SH-SY5Y (cell line): ENCODE results near the gene MOB1A.

Experiments
- GATA2 ChIP-seq: IDR thresholded peaks from 2 replicates; pipeline ENCODE4 v1.6.1; 2011; ENCODE audit warnings: mild to moderate bottlenecking, low read depth, low read length
- GATA3 ChIP-seq: IDR thresholded peaks from 2 replicates; pipeline ENCODE4 v1.6.1; 2011; ENCODE audit warnings: low read depth, mild to moderate bottlenecking, low read length, moderate library complexity

DNA sequence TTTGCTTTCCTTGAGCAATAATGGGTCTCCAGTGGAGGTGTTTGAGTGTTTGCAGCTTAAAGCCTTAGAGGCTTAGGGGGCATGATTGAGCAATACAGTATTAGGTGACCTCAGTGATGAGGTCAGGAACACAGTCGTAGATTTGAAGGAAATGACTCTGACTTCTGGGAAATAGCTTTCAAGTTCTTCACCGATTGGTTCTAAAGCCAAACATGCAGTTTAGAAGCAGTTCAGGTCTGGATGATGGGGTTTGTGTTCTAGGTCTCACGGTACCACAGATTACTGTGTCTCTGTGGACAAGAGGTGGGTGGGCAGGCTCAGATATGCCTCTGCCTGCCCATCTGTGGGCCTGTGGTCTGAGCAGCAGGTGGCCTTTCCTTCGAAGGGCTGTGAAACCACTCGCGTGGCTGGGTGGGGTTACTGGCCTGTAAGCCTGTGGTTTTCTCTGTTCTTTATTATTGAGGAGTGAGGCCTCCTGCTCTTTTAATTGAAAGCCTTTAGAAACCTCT, 27.6 kb upstream of the MOB1A start:
- TF ChIP-seq GATA2 (no peak), GATA3 (no peak)
